GM12801 (cell line): ENCODE measurements around the gene AGBL1.

Experiments
- CTCF ChIP-seq: IDR thresholded peaks from one replicate; pipeline ENCODE4 v1.5.1; 2011; ENCODE audit warnings: control low read depth; ENCODE audit not compliant: insufficient read length; ENCODE audit errors: extremely low read depth

The AGBL1 gene

DNA sequence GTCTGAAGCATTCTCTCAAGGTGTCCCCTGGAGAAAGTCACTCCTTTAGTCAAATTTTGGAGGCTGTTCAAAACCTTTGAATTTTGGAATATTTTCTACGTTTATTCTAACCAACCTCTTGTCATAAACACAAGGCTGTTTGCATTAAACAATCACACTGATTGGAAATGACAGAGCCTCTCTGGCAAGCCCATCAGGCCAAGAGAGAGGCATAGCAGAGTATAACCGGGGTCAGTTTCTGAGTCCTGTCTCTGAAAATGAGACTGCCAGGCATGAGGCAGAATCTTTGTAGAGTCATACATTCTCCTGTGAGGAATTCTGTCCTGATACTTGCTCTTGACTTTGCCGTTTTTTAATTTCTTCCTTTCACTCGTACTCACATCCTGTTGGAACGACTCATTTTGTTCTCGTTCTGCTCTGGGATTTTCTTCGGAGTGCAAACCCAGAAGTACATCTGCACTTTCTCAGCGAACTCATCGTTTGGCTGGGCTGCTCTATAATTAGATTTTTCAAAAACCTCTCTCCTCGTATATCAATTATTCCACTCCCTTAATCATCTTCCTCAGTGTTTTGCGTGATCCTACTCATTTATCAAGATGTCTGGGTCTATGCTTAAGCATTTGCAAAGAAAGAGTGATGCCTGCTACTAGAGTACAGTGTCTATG, 114.2 kb downstream of the AGBL1 start:
- TF ChIP-seq CTCF: no peak

DNA sequence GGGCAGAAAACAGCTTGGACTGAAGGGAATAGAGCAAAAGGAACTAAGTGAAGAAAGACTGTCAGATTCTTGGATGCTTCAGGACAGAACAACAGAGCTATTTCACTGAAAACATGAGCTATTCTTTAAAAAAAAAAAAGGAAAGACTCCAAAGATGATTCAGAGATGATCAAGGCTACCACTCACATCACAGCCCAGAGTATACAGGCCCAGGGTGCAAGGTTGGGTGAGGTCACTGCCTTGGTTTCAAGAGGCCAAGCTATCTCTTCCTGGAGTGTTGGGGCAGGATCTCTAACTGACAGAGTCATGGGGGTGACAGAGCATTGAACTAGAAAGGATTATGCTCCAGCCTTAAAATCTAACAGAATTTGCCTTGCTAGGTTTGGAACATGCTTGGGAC, 118.1 kb downstream of the AGBL1 start:
- no peak for TF ChIP-seq CTCF

DNA sequence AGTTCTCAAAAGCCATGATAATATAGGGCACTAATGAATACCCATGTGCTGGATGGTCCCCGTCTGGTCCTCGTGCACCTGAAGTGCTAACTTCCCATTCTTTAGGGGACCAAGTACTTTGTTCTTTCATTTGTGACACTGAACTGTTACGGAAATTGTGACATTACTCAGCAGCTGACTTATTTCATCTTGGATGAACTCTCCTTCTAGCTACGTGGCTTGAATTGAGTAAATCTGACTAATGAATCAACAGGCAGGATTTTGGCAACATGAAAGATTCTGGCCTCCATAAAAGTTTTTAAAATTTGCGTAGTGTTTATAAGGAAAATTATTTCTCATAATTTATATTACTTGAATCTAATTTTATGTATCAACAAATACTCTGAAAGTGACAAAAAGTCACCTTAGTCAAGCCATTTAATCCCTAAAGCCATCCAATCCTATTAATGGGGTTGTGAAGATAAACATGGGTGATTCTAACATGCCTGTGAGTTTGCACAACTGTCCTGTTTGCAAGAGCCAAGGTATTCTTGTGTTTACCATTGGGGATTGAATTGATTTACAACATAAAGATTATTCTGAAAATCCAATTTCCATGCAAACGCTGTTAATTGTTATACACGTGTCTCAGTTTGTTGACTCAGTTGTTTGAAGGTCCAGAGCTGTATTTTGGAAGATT, 119.9 kb downstream of the AGBL1 start:
- no peak for TF ChIP-seq CTCF

DNA sequence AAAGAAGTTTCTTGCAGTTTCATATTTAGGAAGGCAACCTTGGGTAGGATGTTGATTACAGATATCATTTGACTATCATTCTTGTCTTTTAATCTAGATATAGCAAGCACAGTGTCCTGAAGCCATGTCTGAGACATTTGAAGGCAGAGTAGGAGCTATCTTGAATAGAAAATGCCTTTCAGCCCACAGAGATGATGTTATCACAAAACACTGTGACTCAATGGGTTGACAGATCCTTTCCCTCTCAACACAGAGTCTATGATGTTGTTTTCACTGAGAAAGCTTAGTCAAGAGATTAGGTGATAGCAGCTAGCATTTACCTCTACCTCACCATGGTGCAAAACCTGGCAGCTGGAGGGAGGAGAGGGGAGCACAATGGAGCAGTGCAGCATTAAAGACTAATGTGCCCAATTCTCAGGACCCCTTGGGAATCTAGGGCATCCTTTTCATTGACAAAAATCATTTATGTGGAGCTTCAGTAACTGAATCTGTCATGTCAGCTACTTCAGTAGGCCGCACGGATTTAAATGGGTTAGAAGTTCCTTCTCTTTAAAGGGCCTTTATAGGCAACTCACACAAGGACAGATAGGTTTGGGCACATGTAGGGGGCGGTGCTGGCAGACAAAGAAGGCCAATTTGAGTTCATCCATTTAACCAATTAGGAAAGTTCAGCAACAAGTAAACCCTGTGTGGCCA, 121.8 kb downstream of the AGBL1 start:
- TF ChIP-seq CTCF: no peak

DNA sequence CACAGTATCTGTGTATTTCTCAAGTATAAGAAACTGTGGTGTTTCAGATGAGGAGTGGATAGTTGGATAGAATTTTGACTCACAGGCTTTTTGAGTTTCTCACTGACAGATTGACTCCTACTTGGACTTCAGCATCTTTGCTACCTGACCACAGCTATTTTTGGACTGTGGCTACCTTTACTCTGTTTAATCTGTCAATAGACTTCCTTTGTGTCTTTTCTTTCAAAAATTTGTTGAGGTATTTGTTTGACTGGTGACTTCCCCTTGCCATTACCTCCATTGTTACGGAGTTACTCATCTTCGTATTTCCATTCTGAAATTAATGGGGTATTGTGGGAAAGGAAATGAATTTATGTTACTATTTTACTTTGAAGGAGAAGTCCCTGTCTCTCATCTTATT, 123.8 kb downstream of the AGBL1 start:
- TF ChIP-seq CTCF: no peak

- TF ChIP-seq CTCF: no peak
These were observed 125.4 kb downstream of the AGBL1 start for GRCh38 chr15:86205096-86205495.

- TF ChIP-seq CTCF: no peak
These were observed 133.7 kb downstream of the AGBL1 start for GRCh38 chr15:86213420-86213819.
